Ascending aorta (tissue), 2 donors: ENCODE results near the gene MIPEP. TPM values are rescaled to one million over a fixed set of nuclear protein-coding genes. Genes with fewer than 3 reads are reported as not detected.

ENCODE experiments used
- DNase-seq, 2 donors: peaks; one replicate each; pipeline ENCODE4 v3.0.0-alpha.2; 2019; ENCODE audit warnings: low spot score in 2 of 2
- H3K27ac ChIP-seq, 2 donors: fragments of 200-600 bp; sonication (generic); one replicate each; pipeline ENCODE4 v1.5.1; 2016 to 2017; ENCODE audit warnings: mild to moderate bottlenecking in 1 of 2
- H3K27me3 ChIP-seq: fragments of 200-600 bp; sonication (generic); one replicate; pipeline ENCODE4 v1.5.1; 2017
- H3K36me3 ChIP-seq, 2 donors: fragments of 200-600 bp; sonication (generic); one replicate each; pipeline ENCODE4 v1.5.1; 2016
- H3K4me1 ChIP-seq, 2 donors: fragments of 200-600 bp; sonication (generic); one replicate each; pipeline ENCODE4 v1.5.1; 2016 to 2017; ENCODE audit warnings: mild to moderate bottlenecking in 1 of 2
- H3K4me3 ChIP-seq, 2 donors: fragments of 200-600 bp; sonication (generic); one replicate each; pipeline ENCODE4 v1.5.1; 2016 to 2017; ENCODE audit warnings: mild to moderate bottlenecking in 1 of 2
- H3K9me3 ChIP-seq, 2 donors: fragments of 200-600 bp; sonication (generic); one replicate each; pipeline ENCODE4 v1.5.1; 2016
- intact Hi-C: fragments of 100-400 bp; cut with DNase I; formaldehyde crosslinking; loops from one replicate; pipeline ENCODE4 v1.15.1; 2023
- total RNA-seq: library from RNA; depleted of rRNA; stranded (reverse); fragments of >200 nt; gene quantifications from one replicate; pipeline ENCODE4 v1.1.0, GENCODE V29; 2016
- TF ChIP-seq, protein P1 (sequence below), 3 experiments: fragments of 200-600 bp in 2 of 3; fragments of 450-650 bp in 1 of 3; sonication (generic) in 2 of 3; IDR thresholded peaks; one replicate each; pipeline ENCODE4 v1.5.1; 2016 to 2019; ENCODE audit warnings: antibody characterized with exemption in 3 of 3, mild to moderate bottlenecking in 1 of 3, moderate library complexity in 1 of 3

MIPEP gene
- total RNA-seq, 1 donor from 2014 or later, result 2.8 TPM

DNA sequence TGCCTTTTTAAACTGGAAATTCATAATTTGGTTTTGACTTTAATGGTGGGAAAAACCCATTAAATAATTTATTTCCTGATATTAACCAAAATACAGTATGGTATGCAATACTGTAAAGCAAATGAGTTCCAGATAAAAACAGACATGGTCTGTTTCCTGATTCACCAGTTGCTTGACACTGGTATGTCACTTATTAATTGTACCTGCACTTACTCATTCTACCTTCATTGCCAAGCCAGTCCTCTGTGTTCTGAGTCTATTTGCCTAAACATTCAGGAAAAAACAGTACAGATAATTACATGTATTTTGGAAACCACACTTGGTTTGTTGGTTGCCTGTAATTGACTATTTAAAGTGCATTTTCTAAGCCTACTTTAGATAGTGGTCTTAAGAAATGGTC is 159.7 kb downstream of the MIPEP start:
- H3K36me3 ChIP-seq, result peaks cover 4 to 10% of the 10 kb centered on the region in 2 donors
- no peak for DNase-seq
- no peak overlapping the region for H3K27ac ChIP-seq
- H3K4me3 ChIP-seq, result no peak overlapping the region
- H3K27me3 ChIP-seq, result no peaks in the 10 kb centered on the region
- intact Hi-C loops, result no loop called here
- TF ChIP-seq, protein P1, sequence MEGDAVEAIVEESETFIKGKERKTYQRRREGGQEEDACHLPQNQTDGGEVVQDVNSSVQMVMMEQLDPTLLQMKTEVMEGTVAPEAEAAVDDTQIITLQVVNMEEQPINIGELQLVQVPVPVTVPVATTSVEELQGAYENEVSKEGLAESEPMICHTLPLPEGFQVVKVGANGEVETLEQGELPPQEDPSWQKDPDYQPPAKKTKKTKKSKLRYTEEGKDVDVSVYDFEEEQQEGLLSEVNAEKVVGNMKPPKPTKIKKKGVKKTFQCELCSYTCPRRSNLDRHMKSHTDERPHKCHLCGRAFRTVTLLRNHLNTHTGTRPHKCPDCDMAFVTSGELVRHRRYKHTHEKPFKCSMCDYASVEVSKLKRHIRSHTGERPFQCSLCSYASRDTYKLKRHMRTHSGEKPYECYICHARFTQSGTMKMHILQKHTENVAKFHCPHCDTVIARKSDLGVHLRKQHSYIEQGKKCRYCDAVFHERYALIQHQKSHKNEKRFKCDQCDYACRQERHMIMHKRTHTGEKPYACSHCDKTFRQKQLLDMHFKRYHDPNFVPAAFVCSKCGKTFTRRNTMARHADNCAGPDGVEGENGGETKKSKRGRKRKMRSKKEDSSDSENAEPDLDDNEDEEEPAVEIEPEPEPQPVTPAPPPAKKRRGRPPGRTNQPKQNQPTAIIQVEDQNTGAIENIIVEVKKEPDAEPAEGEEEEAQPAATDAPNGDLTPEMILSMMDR (IDR thresholded peaks at IDR 0.05), result no peak
- H3K4me1 ChIP-seq, result no peaks in the 10 kb centered on the region
- H3K9me3 ChIP-seq, result no peaks in the 10 kb centered on the region

DNA sequence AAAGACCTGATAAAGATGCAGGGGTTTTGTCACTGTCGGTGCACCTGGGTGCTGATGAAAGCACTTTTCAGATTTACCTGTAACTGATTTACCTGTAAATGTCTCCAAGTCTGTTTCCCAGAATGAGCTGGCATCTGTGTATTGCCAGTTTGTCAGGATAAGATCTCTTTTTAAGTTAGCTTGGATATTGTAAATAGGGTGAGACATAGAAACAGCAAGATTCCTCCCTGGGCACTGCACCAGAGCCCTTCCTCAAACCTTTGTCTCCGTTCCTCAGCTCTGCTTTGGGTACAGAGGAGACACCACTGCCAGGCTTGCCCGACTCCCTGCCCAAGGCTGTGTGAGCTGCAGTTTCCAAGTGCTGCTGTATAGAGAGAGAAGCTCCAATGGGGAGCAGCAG is 160.4 kb downstream of the MIPEP start:
- H3K27me3 ChIP-seq, result no peaks in the 10 kb centered on the region
- no peak overlapping the region for H3K4me3 ChIP-seq
- TF ChIP-seq, protein P1 (IDR thresholded peaks at IDR 0.05), result no peak
- peaks cover 4 to 10% of the 10 kb centered on the region in 2 donors for H3K36me3 ChIP-seq
- H3K9me3 ChIP-seq, result no peaks in the 10 kb centered on the region
- intact Hi-C loops, result no loop called here
- no peak overlapping the region for H3K27ac ChIP-seq
- no peak for DNase-seq
- no peaks in the 10 kb centered on the region for H3K4me1 ChIP-seq

DNA sequence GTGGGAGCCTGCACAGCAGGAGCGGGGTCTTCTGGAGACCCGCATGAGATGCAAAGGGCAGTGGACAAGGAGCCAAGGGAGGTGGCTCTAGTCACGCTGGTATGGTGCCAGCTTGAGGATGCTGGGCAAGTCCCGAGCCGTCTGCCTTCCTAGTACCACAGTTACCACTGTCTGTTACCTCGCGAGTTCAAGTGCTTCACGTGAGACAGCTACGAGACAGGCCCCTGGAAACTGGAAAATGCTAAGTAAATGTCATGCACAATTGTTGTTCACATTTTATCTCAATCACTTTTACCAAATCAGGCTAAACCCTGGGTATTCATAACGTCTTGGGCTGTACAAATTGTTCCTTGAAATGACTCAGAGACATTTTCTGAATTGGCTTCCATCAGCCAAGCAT is 163.3 kb downstream of the MIPEP start:
- H3K27me3 ChIP-seq, result no peaks in the 10 kb centered on the region
- TF ChIP-seq, protein P1 (IDR thresholded peaks at IDR 0.05), result no peak
- DNase-seq, result no peak
- H3K9me3 ChIP-seq, result no peaks in the 10 kb centered on the region
- H3K27ac ChIP-seq, result peak overlapping the region in 1 of 2 donors; percentile 44
- peaks cover 4 to 10% of the 10 kb centered on the region in 2 donors for H3K36me3 ChIP-seq
- H3K4me3 ChIP-seq, result no peak overlapping the region
- intact Hi-C loops, result no loop called here
- no peaks in the 10 kb centered on the region for H3K4me1 ChIP-seq

DNA sequence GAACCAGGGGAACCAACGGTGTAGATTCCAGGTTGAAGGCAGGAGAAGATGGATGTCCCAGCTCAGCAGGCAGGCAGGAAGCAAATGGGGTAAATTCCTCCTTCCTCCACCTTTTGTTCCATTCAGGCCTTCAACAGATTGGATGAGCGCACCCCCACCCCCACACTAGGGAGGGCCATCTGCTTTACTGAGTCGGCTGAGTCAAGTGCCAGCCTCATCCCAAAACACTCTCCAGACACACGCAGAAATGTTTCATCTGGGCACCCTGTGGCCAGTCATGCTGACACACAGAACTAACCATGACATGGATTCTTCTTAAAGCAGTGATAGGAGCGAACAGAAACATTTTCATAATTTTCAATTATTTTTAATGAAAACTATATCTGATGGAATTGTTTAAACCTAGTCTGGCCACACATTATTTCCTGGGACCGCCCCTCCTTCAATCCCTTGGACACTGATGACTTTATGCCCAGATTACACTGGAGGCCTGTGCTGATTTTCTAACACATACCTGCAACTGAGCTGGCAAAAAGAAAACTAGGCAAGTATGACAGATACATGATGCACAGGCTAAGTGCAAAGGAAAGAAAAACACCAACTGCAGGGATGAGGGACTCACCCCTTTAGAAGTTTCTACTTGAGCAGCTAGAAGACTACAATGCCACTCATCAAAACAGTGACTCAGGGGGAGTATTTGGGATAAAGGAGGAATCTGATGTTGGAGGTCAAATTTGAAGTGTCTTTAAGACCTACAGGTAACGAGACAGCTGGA is 164.8 kb downstream of the MIPEP start:
- DNase-seq, result no peak
- H3K36me3 ChIP-seq, result peaks cover 4 to 6% of the 10 kb centered on the region in 2 donors
- no peaks in the 10 kb centered on the region for H3K9me3 ChIP-seq
- H3K4me3 ChIP-seq, result no peak overlapping the region
- intact Hi-C loops, result no loop called here
- TF ChIP-seq, protein P1 (IDR thresholded peaks at IDR 0.05), result no peak
- H3K4me1 ChIP-seq, result no peaks in the 10 kb centered on the region
- H3K27me3 ChIP-seq, result no peaks in the 10 kb centered on the region
- H3K27ac ChIP-seq, result no peak overlapping the region

DNA sequence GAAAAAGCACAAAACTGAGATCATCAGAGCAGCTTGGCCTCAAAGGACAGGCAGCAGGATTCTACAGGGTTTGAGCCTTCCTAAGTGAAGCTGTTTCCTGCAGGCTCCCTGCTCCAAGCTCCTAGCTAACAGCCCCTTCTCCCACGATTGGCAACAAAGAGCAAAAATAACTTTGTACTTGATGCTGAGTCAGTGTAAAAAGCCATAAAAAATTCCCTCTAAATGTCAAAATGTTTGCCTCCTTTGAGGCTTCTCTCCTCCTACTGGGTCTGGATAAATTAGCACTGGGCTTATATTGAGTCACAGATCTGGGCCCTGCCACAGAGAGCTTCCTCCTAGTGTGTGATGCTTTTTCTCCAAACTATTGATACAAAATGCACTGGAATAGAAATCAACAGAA is 165.7 kb downstream of the MIPEP start:
- DNase-seq, result no peak
- Histone ChIP-seq H3K36me3 (peaks cover 0 to 3% of the 10 kb centered on the region in 2 donors), H3K27me3 (no peaks in the 10 kb centered on the region), H3K9me3 (no peaks in the 10 kb centered on the region), H3K27ac (peak overlapping the region in 1 of 2 donors; percentile 36), H3K4me1 (no peaks in the 10 kb centered on the region), H3K4me3 (no peak overlapping the region)
- TF ChIP-seq, protein P1 (IDR thresholded peaks at IDR 0.05), result no peak
- intact Hi-C loops, result no loop called here
